H4 (cell line): ENCODE measurements around the gene PTCRA. TPM values are rescaled to one million over a fixed set of nuclear protein-coding genes. Genes with fewer than 3 reads are reported as not detected.
"Not testable (repeated sequence)": the region's sequence is repeated elsewhere in the genome, so short reads cannot be mapped to it uniquely, and the experiment has no call there.

ENCODE experiments used
- DNase-seq: peaks from one replicate; pipeline ENCODE4 v3.0.0-alpha.2; 2015; ENCODE audit warnings: low spot score
- total RNA-seq: library from RNA; depleted of rRNA; stranded (reverse); fragments of >200 nt; shearing (Covaris generic); gene quantifications from 2 replicates; pipeline ENCODE4 v1.2.3, GENCODE V29; 2014

The PTCRA gene
- total RNA-seq, 1 experiment from 2014 or later, result not detected

GRCh38 chr6:42941356-42941755 is 25.5 kb downstream of the PTCRA start:
- not testable (repeated sequence) for DNase-seq

- no peak for DNase-seq
These were observed 26.6 kb downstream of the PTCRA start for GRCh38 chr6:42942444-42942843.

- no peak for DNase-seq
These were observed 32.1 kb downstream of the PTCRA start for GRCh38 chr6:42947950-42948349.

GRCh38 chr6:42952389-42952788 is 36.5 kb downstream of the PTCRA start:
- no peak for DNase-seq

GRCh38 chr6:42954405-42954804 is 38.6 kb downstream of the PTCRA start:
- DNase-seq, result not testable (repeated sequence)

- DNase-seq, result no peak
These were observed 42.3 kb downstream of the PTCRA start for GRCh38 chr6:42958125-42958524.

GRCh38 chr6:42959917-42960242 is 44.0 kb downstream of the PTCRA start:
- DNase-seq, result no peak

GRCh38 chr6:42960243-42961019 is 44.6 kb downstream of the PTCRA start, which contains the start of gene GNMT:
GNMT (plus strand) TSS chr6:42960754; CDS start chr6:42960768, 14 bp downstream.
- no peak for DNase-seq

GRCh38 chr6:42961020-42961470 is 45.2 kb downstream of the PTCRA start:
- DNase-seq, result no peak

GRCh38 chr6:42962096-42962495 is 46.2 kb downstream of the PTCRA start:
- no peak for DNase-seq

GRCh38 chr6:42962502-42963178 is 46.8 kb downstream of the PTCRA start:
- no peak for DNase-seq

- DNase-seq, result no peak
These were observed 47.5 kb downstream of the PTCRA start for GRCh38 chr6:42963179-42963854.

GRCh38 chr6:42963855-42964605 is 48.2 kb downstream of the PTCRA start:
- peak; percentile 42 for DNase-seq

- no peak for DNase-seq
These were observed 50.7 kb downstream of the PTCRA start for GRCh38 chr6:42966571-42966970.

GRCh38 chr6:42967228-42967627 is 51.4 kb downstream of the PTCRA start:
- DNase-seq, result no peak

GRCh38 chr6:42968126-42968701 is 52.4 kb downstream of the PTCRA start:
- DNase-seq, result no peak

GRCh38 chr6:42968783-42969182 is 52.9 kb downstream of the PTCRA start:
- DNase-seq, result no peak

- DNase-seq, result no peak
These were observed 53.6 kb downstream of the PTCRA start for GRCh38 chr6:42969431-42969830.

GRCh38 chr6:42969934-42970333 is 54.1 kb downstream of the PTCRA start:
- no peak for DNase-seq

- DNase-seq, result no peak
These were observed 55.2 kb downstream of the PTCRA start for GRCh38 chr6:42970871-42971612.
